BJ (cell line): ENCODE results near the gene KLHL29. TPM values are rescaled to one million over a fixed set of nuclear protein-coding genes. Genes with fewer than 3 reads are reported as not detected.

Experiments used
- CTCF ChIA-PET: fragments of 350-600 bp; formaldehyde crosslinking; extraction: SDS; loops from one replicate; lab custom pipeline; 2021; ENCODE audit warnings: antibody characterized with exemption, inconsistent platforms; lab: Yijun Ruan, JAX
- POLR2A ChIA-PET: fragments of 300-600 bp; sonication (Branson Sonifier 250); formaldehyde crosslinking; extraction: SDS; loops from one replicate; lab custom pipeline; 2021; ENCODE audit warnings: antibody characterized with exemption; lab: Charles Lee
- DNase-seq: peaks from one replicate; pipeline ENCODE4 v3.0.0-alpha.2; 2011; ENCODE audit warnings: low read depth
- H3K27me3 ChIP-seq: 2 replicates; pipeline ENCODE4 v1.6.0; 2011; ENCODE audit warnings: low read length; ENCODE audit not compliant: control insufficient read depth, insufficient read depth
- H3K36me3 ChIP-seq: 2 replicates; pipeline ENCODE4 v1.5.1; 2011; ENCODE audit warnings: low read length; ENCODE audit not compliant: control insufficient read depth, insufficient read depth
- H3K4me3 ChIP-seq: 2 replicates; pipeline ENCODE4 v1.5.1; 2011; ENCODE audit warnings: low read depth, mild to moderate bottlenecking, control low read depth, low read length
- polyA plus RNA-seq: library from polyadenylated mRNA; depleted of rRNA; stranded (reverse); fragments of >200 nt; gene quantifications from 2 replicates; pipeline ENCODE4 v1.2.3, GENCODE V29; 2011
- TF ChIP-seq, protein P1 (sequence below): IDR thresholded peaks from 2 replicates; pipeline ENCODE4 v1.5.1; 2011; ENCODE audit warnings: low read depth, mild to moderate bottlenecking, control low read depth, inconsistent platforms, low read length, moderate library complexity; ENCODE audit not compliant: insufficient read depth

Gene KLHL29
- polyA plus RNA-seq, 1 experiment, result 10.0 TPM

DNA sequence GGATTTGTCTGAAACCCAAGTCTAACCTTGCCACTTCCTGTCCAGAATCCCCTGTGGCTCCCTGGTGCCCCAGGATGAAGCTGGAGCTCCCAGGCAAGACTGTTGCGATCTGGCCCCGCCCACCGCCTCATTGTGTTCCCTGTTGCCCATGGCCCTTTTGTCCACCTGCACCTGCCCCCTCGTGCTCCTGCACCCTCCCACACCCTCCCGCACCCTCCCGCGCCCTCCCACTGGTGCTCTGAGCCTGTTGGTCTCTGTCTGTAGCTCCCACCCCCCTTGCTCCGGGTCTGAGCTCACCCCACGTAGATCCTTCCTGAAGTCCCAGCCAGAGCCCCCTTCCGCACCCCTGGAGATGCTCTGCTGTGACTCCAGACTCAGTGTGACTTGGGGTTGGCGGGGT is 297.5 kb downstream of the KLHL29 start:
- H3K36me3 ChIP-seq, result peaks cover 6% of the 10 kb centered on the region
- H3K27me3 ChIP-seq, result no peaks in the 10 kb centered on the region
- no peak overlapping the region for H3K4me3 ChIP-seq
- TF ChIP-seq, protein P1, sequence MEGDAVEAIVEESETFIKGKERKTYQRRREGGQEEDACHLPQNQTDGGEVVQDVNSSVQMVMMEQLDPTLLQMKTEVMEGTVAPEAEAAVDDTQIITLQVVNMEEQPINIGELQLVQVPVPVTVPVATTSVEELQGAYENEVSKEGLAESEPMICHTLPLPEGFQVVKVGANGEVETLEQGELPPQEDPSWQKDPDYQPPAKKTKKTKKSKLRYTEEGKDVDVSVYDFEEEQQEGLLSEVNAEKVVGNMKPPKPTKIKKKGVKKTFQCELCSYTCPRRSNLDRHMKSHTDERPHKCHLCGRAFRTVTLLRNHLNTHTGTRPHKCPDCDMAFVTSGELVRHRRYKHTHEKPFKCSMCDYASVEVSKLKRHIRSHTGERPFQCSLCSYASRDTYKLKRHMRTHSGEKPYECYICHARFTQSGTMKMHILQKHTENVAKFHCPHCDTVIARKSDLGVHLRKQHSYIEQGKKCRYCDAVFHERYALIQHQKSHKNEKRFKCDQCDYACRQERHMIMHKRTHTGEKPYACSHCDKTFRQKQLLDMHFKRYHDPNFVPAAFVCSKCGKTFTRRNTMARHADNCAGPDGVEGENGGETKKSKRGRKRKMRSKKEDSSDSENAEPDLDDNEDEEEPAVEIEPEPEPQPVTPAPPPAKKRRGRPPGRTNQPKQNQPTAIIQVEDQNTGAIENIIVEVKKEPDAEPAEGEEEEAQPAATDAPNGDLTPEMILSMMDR, result no peak
- DNase-seq, result no peak
- ChIA-PET CTCF (no interaction called here), POLR2A (no interaction called here)

DNA sequence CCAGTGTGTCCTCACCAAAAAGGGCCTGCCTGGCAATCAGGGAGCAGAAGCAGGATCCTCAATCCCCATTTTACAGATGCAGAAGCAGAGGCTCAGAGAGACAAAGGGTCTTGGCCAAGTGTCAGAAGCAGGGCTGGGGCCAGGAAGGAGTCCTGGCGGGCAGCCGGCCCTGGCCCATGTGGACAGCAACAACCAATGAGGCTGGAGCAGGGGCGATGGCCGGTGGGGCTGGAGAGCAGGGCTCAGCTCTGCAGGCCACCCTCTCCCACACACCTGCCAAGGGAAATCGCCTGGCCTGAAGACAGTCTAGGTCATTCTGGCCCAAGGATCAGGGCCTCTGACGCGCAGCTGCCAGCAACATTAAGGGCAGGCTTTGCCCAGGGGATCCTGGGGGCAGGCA is 298.0 kb downstream of the KLHL29 start:
- no peak for DNase-seq

DNA sequence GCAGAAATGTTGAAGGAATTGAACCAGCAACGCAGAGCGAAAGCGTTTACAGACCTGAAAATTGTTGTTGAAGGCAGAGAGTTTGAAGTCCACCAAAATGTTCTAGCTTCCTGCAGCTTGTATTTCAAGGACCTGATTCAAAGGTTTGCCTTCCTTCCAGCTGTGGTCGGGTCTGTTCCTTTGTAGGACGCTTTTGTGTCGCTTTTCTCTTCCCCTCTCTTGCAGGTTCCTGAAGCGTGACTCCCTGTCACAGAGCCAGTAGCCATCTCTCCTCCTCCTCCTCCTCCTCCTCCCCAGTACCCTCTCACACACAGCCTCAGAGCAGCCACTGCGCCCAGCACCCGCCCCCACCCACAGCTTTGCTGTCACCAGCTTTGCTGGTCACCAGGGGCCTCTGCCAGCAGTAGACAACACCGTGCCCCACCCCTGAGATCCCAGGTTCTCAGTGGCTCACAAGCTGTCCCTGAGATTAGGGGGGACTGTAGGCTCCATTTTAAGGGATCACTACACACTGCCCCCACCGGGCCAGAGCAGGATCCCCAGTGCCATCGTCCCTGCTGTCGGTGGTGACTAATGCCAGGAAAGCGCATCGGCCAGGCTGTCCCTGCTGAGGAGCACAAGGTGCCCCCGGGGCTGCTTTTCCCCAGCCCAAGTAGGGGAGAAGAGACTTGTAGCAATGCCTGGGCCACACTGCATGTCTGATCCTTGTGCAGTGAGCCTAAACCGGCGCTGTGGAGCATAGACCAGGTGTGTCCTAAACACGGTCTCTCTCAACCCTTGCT is 299.6 kb downstream of the KLHL29 start:
- CTCF ChIA-PET, result no interaction called here
- DNase-seq, result no peak
- H3K36me3 ChIP-seq, result peaks cover 9% of the 10 kb centered on the region
- POLR2A ChIA-PET, result interaction anchor here (0.6 kb wide), 1 partner anchor 241 kb away, joined by 3 read pairs; no protein-coding TSS in a partner anchor
- H3K4me3 ChIP-seq, result no peak overlapping the region
- no peaks in the 10 kb centered on the region for H3K27me3 ChIP-seq
- TF ChIP-seq, protein P1, result no peak

More for the DNA sequence above, 298.0 kb downstream of the KLHL29 start:
- H3K36me3 ChIP-seq, result peaks cover 9% of the 10 kb centered on the region
- H3K4me3 ChIP-seq, result no peak overlapping the region
- POLR2A ChIA-PET, result no interaction called here
- TF ChIP-seq, protein P1, result no peak
- CTCF ChIA-PET, result no interaction called here
- no peaks in the 10 kb centered on the region for H3K27me3 ChIP-seq

DNA sequence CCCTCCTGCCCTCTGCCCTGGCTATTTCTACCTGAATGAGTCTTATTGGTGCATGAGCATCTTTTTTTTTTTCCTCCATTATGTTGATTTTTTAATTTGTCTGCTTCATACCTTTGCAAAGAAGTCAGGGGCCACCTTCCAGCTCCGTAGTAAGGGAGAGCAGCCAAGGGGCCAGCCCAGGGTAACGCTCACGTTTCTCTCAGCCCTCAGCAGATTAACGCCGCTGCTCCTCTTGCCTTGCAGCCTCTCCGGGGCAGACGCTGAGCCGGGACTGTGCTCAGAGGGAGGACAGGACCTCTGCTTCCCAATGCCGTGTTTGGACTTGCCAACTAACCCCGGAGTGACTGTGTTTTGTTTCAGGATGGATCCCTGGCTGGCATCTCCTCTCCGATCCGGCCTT is 300.2 kb downstream of the KLHL29 start:
- Histone ChIP-seq H3K4me3 (no peak overlapping the region), H3K27me3 (no peaks in the 10 kb centered on the region), H3K36me3 (peaks cover 9% of the 10 kb centered on the region)
- POLR2A ChIA-PET, result no interaction called here
- TF ChIP-seq, protein P1, result no peak
- no peak for DNase-seq
- CTCF ChIA-PET, result no interaction called here

DNA sequence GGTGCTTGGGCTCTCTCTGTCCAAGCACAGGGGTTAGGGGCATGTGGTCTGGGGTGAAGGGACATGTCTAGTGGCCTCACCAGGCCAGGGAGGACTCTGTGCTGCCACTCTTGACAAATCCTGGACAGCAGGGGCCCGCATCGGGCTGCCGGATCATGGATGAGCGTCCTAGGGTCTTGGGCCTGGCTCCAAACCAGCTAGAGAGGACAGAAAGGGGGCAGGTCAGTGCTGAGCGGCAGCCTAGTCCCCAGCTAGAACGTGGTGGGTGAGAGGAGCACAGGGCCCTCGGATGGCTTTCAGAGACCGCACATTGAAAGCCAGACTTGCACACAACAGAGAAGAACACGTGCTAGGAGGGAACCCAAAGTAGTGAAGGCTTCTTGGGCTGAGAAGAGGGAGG is 300.7 kb downstream of the KLHL29 start:
- DNase-seq, result no peak
- CTCF ChIA-PET, result no interaction called here
- POLR2A ChIA-PET, result no interaction called here
- H3K27me3 ChIP-seq, result no peaks in the 10 kb centered on the region
- TF ChIP-seq, protein P1, result no peak
- H3K36me3 ChIP-seq, result peaks cover 9% of the 10 kb centered on the region
- no peak overlapping the region for H3K4me3 ChIP-seq
